Activated effector memory CD4-positive, alpha-beta T cell treated with anti-CD3 and anti-CD28 coated beads, Interleukin-2, amount 50 U/mL, for 16 hours (primary cell): Measurements from ENCODE around the gene CCDC24.

Source experiments
- DNase-seq: peaks from one replicate; pipeline ENCODE4 v3.0.0-alpha.2; 2020

The CCDC24 gene

DNA sequence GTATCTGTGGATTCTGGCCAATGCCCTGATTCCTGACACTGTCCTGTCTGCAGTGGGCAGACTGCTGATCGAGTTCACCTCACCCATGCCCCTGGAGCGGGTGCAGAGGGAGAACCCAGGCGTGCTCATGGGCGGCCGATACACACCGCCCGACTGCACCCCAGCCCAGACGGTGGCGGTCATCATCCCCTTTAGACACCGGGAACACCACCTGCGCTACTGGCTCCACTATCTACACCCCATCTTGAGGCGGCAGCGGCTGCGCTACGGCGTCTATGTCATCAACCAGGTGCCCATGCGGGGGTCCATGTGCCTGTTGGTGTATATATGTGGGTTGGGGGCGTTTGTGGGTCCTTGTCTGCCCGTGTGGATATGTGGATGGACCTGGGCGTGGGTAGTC is 9.8 kb upstream of the CCDC24 start:
- no peak for DNase-seq

DNA sequence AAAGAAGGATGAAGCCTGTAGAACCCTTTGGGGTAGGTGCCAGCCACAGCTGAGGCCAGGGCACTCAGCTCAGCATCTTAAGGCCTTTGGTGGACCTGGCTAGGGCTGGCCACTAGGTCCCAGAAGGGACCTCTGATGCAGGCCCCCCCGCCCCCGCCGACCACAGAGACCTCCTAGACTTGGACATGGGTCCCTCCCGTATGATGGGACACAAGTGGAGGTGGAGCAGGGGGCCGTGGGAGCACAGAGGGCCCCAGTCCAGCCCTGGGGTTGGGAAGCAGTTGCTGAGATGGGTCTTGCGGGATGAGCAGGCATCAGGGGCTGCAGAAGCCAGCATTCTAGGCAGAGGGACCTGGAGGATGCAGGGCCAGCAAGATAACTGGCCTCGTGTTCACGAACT is 9.2 kb upstream of the CCDC24 start:
- DNase-seq = no peak

DNA sequence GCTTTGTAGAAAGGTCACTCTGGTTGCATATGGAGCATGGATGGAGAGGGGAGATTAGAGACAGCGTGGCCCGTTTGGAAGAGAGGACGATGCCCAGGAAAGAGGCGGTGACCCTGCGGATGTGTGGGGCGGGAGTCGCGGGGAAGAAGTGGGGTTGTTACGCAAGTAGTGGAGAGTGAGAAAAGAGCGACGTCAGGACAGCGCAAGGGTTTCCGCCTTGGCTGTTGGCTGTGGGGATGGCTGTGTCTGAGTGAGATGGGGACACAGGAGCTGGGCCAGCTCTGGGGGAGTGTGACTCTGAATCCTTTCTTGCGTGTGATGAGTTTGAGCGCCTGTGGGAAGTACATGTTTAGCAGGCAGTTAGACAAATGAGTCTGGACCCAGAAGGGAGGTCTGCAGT is 8.6 kb upstream of the CCDC24 start:
- no peak for DNase-seq

DNA sequence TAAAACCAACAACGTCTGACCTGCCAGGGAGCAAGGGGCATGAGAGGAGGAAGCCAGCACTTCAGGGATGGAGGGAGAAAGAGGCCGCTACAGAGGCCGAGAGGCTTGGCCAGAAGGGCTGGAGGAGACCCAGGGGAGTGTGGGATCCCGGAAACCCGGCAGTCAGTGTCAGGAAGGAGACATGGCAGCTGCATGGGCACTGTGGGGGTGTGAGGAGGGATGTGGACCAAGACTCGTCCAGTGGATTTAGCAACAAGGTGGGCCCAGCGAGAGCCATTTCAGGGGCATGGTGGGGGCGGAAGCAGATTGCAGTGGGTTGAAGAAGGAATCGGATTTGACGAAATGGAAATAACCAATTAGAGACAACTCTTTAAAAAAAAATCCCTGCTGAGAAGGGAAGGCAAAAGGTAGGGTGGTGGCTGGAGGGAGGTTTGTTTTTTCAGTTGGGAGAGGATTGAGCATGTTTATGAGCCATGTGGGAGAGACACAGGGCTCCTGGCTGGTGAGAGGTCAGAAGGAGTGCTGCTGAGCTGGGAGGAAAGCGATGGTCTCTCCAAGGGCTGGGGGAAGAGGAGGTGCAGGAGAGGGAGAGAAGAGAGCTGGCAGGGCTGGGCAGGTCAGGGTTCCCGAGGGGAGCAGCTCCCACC is 8.0 kb upstream of the CCDC24 start:
- no peak for DNase-seq

DNA sequence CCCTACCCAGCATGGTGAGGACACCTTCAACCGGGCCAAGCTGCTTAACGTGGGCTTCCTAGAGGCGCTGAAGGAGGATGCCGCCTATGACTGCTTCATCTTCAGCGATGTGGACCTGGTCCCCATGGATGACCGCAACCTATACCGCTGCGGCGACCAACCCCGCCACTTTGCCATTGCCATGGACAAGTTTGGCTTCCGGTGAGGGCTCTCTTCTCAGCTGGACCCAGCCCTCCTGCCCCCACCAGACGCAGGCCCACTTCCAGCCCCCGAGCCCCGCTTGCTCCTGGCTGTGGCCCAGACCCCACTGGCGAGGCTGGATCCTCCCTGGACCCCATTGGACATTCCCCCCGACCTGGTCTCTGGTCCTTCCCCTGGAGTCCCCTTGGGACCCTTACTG is 6.5 kb upstream of the CCDC24 start:
- no peak for DNase-seq

DNA sequence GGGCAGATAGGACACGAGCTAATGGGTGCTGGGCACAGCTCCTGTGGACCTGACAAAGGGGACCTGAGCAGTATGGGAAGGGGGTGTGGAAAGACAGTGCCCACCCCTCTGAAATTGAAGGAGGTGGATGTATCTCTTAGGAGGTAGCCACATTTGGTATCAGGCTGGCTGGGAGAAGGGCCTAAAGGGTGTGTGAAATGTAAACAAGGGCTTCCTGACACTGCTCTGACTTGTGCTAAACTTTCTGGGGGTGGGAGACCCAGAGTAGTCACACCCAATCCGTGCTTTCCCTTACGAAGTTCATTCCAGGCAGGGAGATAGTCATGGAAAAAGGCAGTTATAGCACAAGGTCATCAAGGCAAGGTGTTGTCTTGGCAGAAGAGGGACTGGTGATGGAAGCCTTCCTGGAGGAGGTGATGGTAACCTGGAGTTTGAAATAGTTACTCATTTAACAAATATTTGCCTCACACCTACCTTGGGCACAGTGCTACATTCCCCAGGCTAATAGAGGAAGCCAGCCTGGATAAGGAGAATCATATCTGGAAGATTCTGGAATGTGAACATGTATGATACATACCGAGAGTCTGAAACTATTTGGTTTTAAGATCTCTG is 5.3 kb upstream of the CCDC24 start:
- DNase-seq = no peak

DNA sequence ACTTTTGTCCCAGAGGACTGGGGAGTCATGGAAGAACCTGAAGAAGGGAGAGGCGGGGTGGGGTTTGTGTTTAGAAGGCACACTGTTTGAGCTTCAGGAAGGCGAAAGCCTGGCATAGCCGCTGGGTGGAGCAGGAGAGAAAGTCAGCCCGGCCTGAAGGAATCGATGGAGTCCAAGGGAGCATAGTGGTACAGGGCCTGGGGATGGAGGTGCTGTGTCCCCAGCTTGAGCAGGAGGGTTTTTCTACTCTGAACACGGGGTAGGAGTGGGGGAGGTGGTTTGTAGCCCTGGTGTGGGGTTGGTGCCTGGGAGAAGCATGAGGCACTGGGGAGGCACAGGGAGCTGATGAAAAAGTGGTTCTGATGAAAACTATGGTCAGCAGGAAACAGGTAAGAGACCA is 4.7 kb upstream of the CCDC24 start:
- DNase-seq = no peak

DNA sequence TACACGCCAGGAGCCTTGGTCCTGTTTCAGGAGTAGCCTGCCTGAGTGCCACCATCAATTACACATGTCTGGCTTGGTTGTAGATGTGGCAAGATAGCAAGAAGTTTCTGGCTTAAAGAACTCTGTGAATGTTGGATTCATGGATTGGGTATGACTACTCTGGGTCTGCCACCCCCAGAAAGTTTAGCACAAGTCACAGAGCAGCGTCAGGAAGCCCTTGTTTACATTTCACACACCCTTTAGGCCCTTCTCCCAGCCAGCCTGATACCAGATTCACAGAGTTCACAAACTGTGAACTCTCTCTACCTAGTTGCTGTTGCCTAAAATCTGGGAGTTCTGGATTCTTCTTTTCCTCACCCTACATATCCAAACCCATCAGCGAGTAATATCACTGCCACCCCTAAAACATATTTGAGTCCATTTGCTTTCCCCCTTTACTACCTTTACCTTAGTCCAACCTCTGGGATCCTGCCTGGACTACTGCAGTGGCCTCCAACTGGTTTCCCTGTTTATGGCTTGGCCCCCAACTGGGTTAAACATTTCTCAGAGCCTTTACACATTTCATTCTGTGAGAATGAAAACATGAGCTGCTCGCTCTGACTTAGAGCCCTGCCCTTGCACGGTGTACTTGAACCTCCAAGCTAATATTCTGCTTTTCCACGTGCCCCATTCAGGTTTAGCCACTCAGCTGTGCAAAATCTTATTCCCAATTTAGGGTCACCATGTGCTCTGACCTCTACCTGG is 4.1 kb upstream of the CCDC24 start:
- no peak for DNase-seq

DNA sequence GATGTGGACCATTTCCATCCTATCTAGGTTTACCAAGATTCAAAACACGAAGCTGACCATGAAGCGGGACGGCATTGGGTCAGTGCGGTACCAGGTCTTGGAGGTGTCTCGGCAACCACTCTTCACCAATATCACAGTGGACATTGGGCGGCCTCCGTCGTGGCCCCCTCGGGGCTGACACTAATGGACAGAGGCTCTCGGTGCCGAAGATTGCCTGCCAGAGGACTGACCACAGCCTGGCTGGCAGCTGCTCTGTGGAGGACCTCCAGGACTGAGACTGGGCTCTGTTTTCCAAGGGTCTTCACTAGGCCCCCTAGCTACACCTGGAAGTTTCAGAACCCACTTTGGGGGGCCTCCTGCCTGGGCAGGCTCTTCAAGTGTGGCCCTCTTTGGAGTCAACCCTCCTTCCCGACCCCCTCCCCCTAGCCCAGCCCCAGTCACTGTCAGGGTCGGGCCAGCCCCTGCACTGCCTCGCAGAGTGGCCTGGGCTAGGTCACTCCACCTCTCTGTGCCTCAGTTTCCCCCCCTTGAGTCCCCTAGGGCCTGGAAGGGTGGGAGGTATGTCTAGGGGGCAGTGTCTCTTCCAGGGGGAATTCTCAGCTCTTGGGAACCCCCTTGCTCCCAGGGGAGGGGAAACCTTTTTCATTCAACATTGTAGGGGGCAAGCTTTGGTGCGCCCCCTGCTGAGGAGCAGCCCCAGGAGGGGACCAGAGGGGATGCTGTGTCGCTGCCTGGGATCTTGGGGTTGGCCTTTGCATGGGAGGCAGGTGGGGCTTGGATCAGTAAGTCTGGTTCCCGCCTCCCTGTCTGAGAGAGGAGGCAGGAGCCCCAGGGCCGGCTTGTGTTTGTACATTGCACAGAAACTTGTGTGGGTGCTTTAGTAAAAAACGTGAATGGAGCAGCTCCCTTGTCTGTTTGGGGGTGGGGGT is 864 bp upstream of the CCDC24 start:
- DNase-seq = no peak

DNA sequence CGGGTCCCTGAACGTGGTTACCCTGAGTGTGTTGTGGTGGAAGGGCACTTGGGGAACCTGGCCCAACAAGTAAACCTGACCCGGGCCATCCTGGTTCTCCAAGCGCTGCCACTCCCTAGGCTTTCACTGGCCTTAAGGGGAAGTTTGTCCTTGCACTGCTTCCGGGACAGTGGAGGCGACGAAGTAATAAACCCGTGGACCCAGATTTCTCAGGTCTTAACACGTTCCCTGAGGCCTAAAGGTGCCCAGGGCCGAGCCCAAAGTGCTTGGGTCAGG is 261 bp upstream of the CCDC24 start:
- no peak for DNase-seq

DNA sequence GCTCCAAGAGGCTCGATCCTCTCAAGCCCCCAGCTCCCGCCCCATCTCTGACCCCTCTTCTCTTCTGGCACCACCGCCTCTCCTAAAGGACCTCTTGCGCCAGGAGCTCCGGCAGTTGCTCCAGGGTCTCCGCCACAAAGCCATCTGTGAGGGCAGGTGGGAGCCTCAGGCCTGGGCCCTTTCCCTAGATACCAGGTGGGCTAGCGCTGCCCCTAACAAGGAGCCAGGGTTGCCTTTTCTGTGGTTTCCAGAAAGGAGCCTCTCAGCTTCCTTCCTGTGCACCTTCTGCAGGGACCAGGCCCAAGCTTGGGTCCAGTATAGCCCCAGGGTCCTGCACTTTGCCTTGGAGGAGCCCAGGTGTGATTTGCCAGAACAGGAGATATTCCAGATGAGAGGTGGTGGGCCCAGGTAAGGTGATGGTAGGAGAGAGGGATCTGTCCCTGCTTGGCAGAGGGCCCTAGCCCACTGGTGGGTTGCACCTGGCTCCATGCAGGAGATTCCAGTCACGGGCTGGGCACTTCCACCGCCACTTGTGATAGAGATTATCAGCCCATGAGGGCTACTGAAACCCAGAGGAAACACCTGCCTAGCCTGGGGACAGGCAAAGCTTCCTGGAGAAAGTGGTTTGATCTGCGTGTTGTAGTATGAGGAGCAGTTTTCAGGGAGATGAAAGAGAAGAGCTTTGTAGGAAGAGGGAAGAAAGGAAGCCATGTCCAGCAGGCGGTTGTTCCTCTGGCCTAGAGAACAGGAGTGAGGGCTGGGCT is 1.0 kb downstream of the CCDC24 start:
- DNase-seq = no peak

DNA sequence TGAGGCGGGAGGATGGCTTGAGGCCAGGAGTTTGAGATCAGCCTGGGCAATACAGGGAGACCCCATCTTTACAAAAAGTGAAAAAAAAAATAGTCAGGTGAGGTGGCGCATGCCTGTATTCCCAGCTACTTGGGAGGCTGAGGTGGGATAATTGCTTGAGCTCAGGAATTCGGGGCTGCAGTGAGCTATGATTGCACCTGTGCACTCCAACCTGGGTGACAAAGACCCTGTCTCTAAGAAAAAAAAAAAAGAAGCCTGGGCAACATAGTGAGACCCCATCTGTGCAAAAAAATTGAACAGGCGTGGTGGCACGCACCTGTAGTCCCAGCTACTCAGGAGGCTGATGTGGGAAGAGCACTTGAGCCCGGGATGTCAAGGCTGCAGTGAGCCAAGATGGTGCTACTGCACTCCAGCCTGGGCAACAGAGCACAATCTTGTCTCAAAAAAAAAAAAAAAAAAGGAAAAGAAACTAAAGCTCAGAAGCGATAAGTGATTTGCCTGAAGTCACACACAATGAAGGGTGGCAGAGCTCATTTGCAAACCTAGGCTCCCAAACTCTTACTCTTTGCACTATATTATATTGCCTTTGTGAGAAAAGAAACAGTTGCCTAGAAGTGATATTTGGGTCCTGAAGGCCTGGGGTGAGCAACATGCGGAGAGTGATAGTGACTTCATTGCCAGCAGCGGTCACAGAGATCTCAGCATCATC is 2.0 kb downstream of the CCDC24 start:
- no peak for DNase-seq

DNA sequence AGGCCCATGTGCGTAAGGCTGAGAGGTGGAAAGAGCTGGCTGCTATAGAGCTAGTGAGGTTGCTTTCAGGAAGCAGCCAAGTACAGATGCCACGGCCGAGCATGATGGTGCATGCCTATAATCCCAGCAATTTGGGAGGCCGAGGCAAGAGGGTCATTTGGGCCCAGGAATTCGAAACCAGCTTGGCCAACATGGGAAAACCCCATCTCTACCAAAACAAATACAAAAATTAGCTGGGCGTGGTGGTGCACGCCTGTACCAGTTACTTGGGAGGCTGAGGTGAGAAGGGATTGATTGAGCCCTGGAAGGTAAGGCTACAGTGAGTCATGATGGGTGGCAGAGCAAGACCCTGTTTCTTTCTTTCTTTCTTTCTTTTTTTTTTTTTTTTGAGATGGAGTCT is 2.7 kb downstream of the CCDC24 start:
- no peak for DNase-seq

DNA sequence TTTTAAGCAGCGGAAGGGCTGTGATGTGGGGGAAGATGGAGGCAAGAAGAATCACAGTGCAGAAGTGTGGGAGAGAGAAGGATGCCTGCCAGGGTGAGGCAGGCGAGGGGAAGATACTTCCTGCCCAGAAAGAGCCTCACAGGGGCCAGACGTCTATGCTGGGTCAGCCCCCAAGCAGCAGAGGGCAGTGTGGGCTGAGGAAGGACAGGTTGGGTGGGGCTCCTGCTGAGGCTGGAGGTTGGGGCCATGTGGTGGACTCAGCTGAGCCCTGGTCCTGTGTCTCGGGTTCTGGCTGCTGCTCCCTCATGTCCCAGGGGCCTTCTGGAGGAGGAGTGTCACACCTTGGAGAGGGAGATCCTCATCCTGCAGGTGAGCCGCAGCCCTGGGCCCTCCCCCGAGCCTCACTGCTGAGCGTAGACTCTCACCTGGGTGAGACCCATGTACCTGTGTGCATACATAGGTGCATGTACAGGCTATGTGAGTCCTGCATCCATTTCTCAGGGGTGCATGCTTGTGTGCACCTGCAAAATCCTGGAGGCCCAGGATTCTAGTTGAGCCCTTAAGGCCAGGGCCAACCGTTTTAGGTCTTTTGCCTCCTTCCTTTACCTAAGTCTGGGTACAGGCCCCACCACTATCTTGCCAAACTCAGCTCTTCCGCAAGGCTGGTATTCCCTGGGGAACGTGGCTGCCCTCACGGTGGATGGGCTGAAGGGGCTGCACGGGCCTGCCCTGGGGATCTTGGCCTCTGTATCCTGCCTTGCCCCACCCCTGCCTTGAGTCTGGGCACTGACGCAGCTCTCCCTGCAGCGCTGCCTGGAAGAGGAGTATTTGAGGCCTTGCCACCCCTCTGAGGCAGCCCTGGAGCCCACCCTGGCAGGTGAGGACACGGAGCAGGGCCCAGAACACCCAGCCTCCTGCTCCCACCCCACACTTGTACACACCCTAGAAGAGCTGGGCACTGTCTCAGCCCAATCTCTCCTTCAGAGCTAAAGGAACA is 3.7 kb downstream of the CCDC24 start:
- DNase-seq = no peak

DNA sequence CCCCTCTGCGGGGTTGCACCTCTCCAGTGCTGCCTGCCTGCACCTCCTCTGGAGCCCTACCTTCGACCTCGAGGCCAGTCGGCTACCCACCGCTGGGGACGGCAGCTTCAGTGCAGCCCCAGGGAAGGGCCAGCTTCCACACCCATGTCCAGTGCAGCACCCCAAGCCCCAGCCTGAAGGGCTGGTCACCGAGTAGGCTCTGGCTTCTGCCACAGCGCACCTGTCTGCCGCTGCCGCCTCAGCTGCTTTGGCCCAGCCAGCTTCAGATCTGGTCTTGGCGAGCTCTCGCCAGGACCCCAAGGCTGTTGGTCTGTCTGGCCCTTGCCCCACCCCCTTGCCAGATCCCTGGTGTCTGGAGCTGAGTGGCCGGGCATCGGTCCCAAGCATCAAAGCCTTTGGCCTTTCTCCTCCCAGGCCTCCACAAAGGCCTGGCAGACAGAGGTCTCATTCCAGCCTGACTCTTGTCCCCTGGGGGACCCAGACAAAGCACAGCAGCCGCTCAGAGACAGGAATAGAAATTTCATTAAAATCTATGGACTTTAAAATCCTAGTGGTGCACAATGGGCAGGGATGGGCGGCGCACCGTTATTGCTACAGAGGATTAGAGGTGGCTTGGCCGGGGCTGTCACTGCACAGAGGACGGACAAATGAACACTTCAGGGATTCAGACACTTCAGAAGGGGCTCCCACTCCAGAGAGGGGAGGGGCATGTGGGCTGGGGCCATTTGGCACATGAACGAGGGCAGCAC is 4.8 kb downstream of the CCDC24 start:
- no peak for DNase-seq

DNA sequence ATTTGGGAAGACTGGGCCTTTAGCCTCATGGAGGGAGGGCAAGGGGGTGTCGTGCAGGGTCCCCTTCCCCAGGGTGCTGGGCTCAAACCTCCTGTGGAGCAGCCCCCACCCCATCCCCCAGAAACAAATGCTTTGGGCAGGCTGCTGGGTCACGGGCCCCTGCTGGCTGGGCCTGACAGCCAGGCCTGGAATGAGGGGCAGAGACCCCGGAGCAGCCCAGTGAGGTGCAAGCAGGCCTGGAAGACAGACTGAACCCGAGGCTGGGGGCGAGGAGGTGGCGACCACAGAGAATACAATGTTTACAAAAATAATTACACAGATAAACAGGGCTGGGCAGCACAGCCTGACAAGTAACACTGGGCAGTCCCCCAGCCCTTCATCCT is 5.3 kb downstream of the CCDC24 start:
- DNase-seq = no peak

DNA sequence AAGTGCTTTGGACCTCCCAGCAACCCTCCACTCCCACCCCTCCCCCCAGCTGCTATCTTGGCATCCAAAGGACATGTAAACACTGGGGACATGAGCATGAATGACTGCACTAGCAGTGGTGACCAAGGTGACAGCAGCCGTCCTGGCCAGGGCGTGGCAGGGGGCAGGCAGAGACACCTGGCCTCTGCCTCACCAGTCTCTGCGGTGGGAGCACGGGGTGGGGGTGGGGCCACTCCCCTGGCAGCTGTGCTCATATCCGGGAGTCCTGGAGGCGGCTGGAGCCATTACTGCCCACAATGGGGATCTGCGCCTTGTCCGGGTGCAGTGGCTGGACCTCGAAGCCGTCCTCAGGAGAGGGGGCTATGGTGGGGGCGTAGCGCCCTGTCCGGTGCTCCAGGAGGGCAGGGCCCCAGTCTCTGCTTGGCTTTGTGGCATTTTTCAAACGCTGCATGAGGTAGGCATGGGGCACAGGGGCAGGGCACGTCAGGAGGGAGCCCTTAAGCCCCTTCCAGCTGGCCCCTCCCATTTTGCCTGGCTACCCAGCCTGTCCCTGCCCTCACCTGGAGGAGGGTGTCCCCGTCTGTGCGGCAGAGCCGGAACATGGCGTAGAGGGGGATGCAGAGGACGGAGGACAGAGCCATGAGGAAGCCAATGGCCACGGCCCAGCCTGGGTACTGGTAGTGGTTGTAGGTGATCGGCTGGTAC is 6.0 kb downstream of the CCDC24 start:
- DNase-seq = no peak

DNA sequence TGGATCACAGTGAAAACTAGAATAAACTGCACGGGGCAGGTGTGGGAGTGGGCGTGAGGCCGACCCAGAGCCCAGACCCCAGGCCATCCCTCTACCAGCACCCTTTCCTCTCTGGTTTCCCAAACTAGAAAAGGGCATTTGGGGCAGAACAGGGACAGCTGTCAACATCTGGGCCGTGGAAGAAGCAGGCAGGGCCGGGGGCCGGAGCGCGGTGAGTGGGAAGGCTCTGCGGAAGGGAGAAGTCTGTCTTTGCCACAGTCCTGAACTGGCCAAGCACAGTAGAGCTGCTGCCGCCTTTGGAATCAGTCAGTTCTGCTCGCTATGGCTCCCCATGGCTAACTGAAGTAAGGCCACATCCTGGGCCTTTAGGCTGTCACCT is 6.6 kb downstream of the CCDC24 start:
- no peak for DNase-seq

DNA sequence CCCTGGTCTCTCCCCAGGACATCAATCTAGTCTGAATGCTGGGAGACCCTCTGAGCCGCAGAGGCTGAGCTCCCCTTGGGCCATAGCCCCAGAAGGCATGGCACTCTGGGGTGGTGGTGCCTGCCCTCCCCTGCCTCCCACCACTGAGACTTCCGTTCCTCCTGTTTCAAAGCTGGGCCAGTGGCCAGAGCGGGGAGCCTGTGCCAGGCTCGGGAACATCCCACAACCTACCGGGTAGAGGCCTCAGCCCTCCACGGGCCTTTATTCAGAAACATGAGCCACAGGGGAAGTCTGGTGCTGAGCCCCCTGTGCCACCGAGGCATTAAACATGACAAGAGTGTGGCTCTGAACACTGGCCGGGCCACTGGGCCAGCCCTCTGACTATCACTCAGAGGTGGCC is 8.1 kb downstream of the CCDC24 start:
- no peak for DNase-seq
